HepG2 (cell line): ENCODE data around the gene MYCBPAP. TPM values are rescaled to one million over a fixed set of nuclear protein-coding genes. Genes with fewer than 3 reads are reported as not detected.

Experiments
- ATRX ChIP-seq: sonication (generic); formaldehyde crosslinking; IDR thresholded peaks from 2 replicates; pipeline ENCODE4 v1.4.0; 2020; ENCODE audit warnings: missing genetic modification reagents, borderline replicate concordance
- CEBPG ChIP-seq: IDR thresholded peaks from 2 replicates; pipeline ENCODE4 v1.6.1; 2016
- DNMT3B ChIP-seq: conservative IDR thresholded peaks from 2 replicates; pipeline ENCODE4 v1.6.1; 2016; ENCODE audit warnings: missing biosample characterization, control low read depth
- GFI1 ChIP-seq: sonication (generic); formaldehyde crosslinking; IDR thresholded peaks from 2 replicates; pipeline ENCODE4 v1.5.0; 2020; ENCODE audit warnings: missing genetic modification reagents, mild to moderate bottlenecking, borderline replicate concordance
- HIVEP1 ChIP-seq: sonication (generic); formaldehyde crosslinking; IDR thresholded peaks from 2 replicates; pipeline ENCODE4 v1.4.0; 2020; ENCODE audit warnings: mild to moderate bottlenecking, missing genetic modification reagents
- KLF16 ChIP-seq, 2 experiments: sonication (generic) in 1 of 2; formaldehyde crosslinking in 1 of 2; IDR thresholded peaks; 2 replicates each; pipeline versions ENCODE4 v1.6.1 to v1.8.0; 2016 to 2023; ENCODE audit warnings: missing genetic modification reagents in 2 of 2, missing compliant biosample characterization in 1 of 2
- MED8 ChIP-seq: sonication (generic); formaldehyde crosslinking; IDR thresholded peaks from 2 replicates; pipeline ENCODE4 v1.8.1; 2023; ENCODE audit warnings: mild to moderate bottlenecking, missing genetic modification reagents; ENCODE audit not compliant: insufficient replicate concordance
- NR2F2 ChIP-seq: IDR thresholded peaks from 2 replicates; pipeline ENCODE4 v1.6.1; 2012; ENCODE audit warnings: low read depth, inconsistent platforms, borderline replicate concordance
- POLR2G ChIP-seq: fragments of 200-400 bp; formaldehyde crosslinking; IDR thresholded peaks from 2 replicates; pipeline ENCODE4 v1.6.1; 2018; ENCODE audit warnings: mild to moderate bottlenecking, low read depth, low read length, moderate library complexity
- PRDM15 ChIP-seq: sonication (generic); formaldehyde crosslinking; IDR thresholded peaks from 2 replicates; pipeline ENCODE4 v1.4.0; 2020; ENCODE audit warnings: missing genetic modification reagents
- SMAD9 ChIP-seq: sonication (generic); formaldehyde crosslinking; IDR thresholded peaks from 2 replicates; pipeline ENCODE4 v1.5.1; 2020; ENCODE audit warnings: mild to moderate bottlenecking, missing genetic modification reagents
- TCF12 ChIP-seq, 2 experiments: fragments of 450-650 bp in 1 of 2; sonication (generic) in 1 of 2; formaldehyde crosslinking in 1 of 2; IDR thresholded peaks; 2 replicates each; pipeline versions ENCODE4 v1.6.1 to v1.8.0; 2017 to 2022; ENCODE audit warnings: antibody characterized with exemption in 1 of 2, mild to moderate bottlenecking in 1 of 2, missing genetic modification reagents in 1 of 2, moderate library complexity in 1 of 2
- ZGPAT ChIP-seq: IDR thresholded peaks from 2 replicates; pipeline ENCODE4 v1.6.1; 2016; ENCODE audit warnings: mild to moderate bottlenecking
- ZMYM2 ChIP-seq: sonication (generic); formaldehyde crosslinking; IDR thresholded peaks from 2 replicates; pipeline ENCODE4 v1.8.0; 2022; ENCODE audit warnings: mild to moderate bottlenecking, missing genetic modification reagents
- ZNF362 ChIP-seq: sonication (generic); formaldehyde crosslinking; IDR thresholded peaks from 2 replicates; pipeline ENCODE4 v1.4.0; 2020; ENCODE audit warnings: missing genetic modification reagents, mild to moderate bottlenecking, borderline replicate concordance
- ZSCAN21 ChIP-seq: sonication (generic); formaldehyde crosslinking; IDR thresholded peaks from 2 replicates; pipeline ENCODE4 v1.8.0; 2022; ENCODE audit warnings: mild to moderate bottlenecking, missing genetic modification reagents, moderate library complexity, borderline replicate concordance
- polyA plus RNA-seq, 8 experiments: library from polyadenylated mRNA; depleted of rRNA in 3 of 8; stranded (reverse) in 7 of 8; unstranded in 1 of 8; fragments of >200 nt; fragmentation: Illumina TruSeq in 4 of 8; extraction: Trizol in 4 of 8; gene quantifications; 2 replicates each; pipeline versions ENCODE4 v1.2.1 to v1.2.3, GENCODE V29; 2011 to 2016; ENCODE audit warnings: low read depth in 4 of 8, missing spikeins in 1 of 8, mixed read lengths in 1 of 8; ENCODE audit not compliant: insufficient read depth in 1 of 8
- total RNA-seq, 5 experiments: library from RNA; depleted of rRNA; stranded (reverse); fragments of >200 nt; fragmentation: Illumina TruSeq; extraction: Trizol; gene quantifications; 2 replicates each; pipeline ENCODE4 v1.2.3, GENCODE V29; 2016; ENCODE audit warnings: low read depth in 1 of 5
- TF ChIP-seq, protein P1 (sequence below): sonication (generic); formaldehyde crosslinking; IDR thresholded peaks from 2 replicates; pipeline ENCODE4 v1.4.0; 2020; ENCODE audit warnings: missing genetic modification reagents
- TF ChIP-seq, protein P2 (sequence below): sonication (generic); formaldehyde crosslinking; IDR thresholded peaks from 2 replicates; pipeline ENCODE4 v1.4.0; 2020; ENCODE audit warnings: missing genetic modification reagents, borderline replicate concordance

The MYCBPAP gene
- total and polyA plus RNA-seq, 2 of the 13 experiments (the other 11 are each of a cell fraction or from before 2014, with no cell fraction given), result 0.22 to 0.24 TPM

DNA sequence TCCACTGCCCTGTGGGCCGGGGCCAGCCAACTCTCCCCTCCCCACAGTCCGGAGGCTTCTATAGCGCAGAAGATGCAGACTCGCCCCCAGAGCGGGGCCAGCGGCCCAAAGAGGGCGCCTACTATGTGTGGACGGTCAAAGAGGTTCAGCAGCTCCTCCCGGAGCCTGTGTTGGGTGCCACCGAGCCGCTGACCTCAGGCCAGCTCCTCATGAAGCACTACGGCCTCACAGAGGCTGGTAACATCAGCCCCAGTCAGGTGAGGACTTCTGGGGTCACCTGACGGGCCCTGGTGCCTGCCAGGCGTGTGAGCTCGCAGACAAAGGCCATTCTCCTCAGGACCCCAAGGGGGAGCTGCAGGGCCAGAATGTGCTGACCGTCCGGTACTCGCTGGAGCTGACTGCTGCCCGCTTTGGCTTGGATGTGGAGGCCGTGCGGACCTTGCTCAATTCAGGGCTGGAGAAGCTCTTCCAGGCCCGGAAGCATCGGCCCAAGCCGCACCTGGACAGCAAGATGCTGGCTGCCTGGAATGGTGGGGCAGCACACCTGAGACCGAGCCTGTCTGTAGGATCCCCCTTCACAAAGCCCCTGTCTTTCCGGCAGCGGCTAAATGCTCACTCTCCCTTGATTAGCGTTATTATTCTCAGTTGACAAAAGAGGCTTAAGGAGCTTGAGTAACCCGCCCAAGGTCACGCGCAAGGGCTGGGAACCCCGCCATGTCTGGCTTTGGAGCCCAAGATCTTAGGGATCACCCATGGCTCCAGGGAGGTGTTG is 42.6 kb downstream of the MYCBPAP start (continued):
- TF ChIP-seq PRDM15 (CRISPR knock-in tag) (no peak), POLR2G (no peak), GFI1 (CRISPR knock-in tag) (no peak), ZGPAT (peak; percentile 75), ZMYM2 (CRISPR knock-in tag) (no peak), TCF12 (IDR thresholded peaks at IDR 0.05) (no peak), TCF12 (CRISPR knock-in tag; IDR thresholded peaks at IDR 0.05) (no peak), KLF16 (CRISPR knock-in tag; IDR thresholded peaks at IDR 0.05) (0 out of 4 replicates have a peak, but pooled peaks of 1 of the 2 experiments have one; percentile 25), SMAD9 (no peak), ZNF362 (CRISPR knock-in tag) (no peak), ZSCAN21 (CRISPR knock-in tag) (no peak), DNMT3B (0 out of 2 replicates have a peak, but pooled peaks have one; percentile 28), ATRX (CRISPR knock-in tag) (no peak), MED8 (CRISPR knock-in tag) (no peak), HIVEP1 (CRISPR knock-in tag) (peak; percentile 37; the same call in 1 of the 2 replicates), CEBPG (CRISPR knock-in tag) (peak; percentile 58; the same call in 1 of the 2 replicates), NR2F2 (no peak)
- TF ChIP-seq, protein P1, sequence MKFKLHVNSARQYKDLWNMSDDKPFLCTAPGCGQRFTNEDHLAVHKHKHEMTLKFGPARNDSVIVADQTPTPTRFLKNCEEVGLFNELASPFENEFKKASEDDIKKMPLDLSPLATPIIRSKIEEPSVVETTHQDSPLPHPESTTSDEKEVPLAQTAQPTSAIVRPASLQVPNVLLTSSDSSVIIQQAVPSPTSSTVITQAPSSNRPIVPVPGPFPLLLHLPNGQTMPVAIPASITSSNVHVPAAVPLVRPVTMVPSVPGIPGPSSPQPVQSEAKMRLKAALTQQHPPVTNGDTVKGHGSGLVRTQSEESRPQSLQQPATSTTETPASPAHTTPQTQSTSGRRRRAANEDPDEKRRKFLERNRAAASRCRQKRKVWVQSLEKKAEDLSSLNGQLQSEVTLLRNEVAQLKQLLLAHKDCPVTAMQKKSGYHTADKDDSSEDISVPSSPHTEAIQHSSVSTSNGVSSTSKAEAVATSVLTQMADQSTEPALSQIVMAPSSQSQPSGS (CRISPR knock-in tag), result peak; percentile 61; the same call in 1 of the 2 replicates
- TF ChIP-seq, protein P2, sequence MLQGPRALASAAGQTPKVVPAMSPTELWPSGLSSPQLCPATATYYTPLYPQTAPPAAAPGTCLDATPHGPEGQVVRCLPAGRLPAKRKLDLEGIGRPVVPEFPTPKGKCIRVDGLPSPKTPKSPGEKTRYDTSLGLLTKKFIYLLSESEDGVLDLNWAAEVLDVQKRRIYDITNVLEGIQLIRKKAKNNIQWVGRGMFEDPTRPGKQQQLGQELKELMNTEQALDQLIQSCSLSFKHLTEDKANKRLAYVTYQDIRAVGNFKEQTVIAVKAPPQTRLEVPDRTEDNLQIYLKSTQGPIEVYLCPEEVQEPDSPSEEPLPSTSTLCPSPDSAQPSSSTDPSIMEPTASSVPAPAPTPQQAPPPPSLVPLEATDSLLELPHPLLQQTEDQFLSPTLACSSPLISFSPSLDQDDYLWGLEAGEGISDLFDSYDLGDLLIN, result no peak
